HG03565 (cell line): ENCODE results near the gene REG1A.

Source experiments
- ATAC-seq: cut with Tn5 transposase; IDR thresholded peaks from one replicate; pipeline ENCODE4 v1.9.1; 2021; ENCODE audit warnings: mild to moderate bottlenecking, moderate library complexity; ENCODE audit not compliant: unreplicated experiment

Gene REG1A

GRCh38 chr2:79124907-79125720, 4.8 kb downstream of the REG1A start:
- ATAC-seq, result no peak

DNA sequence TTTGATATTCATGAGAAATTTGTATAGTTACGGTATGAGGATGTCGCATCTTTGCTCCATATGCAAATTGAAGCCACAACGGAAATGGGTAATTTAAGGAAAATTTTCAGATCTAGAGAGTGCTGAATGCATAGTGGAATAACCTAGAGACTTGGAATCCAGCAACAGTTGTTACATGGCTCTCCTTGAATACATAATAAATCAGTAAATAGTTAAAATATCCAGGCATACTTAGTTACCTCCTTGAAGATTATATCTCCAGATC, 5.4 kb downstream of the REG1A start:
- no peak for ATAC-seq

DNA sequence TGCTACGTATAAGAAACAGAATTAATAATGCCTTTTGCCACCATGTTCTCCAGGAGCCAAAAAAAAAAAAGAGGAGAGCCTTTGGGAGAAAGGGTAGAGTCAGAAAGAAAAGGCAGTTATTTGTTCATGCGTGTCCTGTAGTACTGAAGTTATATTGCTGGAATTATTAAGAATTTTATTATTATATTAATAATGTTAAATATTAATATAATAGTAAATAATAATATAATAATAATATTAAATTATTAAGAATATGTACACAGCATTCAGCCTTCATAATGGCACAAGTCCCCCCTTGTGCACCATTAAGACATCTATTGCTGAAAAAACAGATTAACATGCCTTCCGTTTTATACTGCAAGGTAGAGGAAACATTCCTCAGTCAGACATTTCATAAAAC, 8.1 kb downstream of the REG1A start:
- no peak for ATAC-seq

DNA sequence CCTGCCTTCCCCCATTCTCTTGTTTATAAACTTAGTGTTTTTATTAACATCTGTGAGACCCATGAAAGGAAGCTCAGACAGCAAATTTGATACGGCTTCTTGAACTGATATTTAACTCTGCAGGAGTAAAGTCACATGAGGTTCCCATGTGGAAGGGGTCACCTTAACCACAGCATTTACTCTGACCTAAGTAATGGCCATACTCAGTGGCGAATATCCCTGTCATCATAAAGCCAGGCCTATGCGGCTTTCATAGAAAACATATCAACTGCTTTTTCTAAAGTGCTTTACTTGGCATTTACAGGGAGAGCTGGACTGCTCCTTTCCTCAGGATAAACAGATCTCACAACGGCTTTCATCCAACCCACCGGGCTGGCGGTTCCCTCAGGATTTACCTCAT, 9.0 kb downstream of the REG1A start:
- no peak for ATAC-seq

DNA sequence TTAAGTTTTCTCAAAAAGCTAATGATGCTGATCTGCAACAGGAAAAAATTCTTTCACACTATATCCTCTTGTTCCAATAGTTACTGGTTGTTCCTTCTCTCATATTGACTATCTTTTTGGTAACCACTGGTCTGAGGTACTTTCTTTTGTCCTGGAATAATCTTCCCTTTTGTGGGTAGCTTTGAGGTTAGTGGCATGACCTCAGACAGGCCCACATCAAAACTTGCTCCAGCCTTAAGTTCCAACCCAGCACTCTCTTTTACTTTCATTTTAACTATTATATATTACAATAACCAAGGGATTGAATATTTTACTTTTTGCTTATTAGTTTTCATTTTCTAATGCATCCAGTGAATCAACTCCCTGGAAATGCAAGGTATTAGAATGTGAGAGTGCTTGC, 9.5 kb downstream of the REG1A start:
- ATAC-seq, result no peak

GRCh38 chr2:79131687-79132086, 11.4 kb downstream of the REG1A start:
- ATAC-seq, result no peak

- ATAC-seq, result no peak
Measured at GRCh38 chr2:79138385-79138784, 18.1 kb downstream of the REG1A start.

DNA sequence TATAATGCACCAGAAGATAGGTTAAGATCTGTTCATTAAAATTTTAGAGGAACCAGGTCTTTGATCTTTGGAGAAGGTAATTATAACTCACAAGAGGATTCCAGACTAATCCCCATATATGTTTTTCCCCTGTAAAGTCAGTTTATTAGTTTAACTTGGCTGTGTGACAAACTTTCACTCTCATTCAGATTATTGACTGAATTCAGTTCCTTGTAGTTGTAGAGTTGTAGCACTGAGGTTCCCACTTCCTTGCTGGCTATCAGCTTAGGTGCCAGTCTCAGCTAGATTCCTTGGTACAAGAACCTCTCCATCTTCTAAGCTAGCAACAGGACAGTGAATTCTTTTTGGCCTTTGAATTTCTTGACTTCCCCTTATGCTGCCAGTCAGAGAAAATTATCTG, 19.1 kb downstream of the REG1A start:
- ATAC-seq, result no peak

- no peak for ATAC-seq
Measured at GRCh38 chr2:79155826-79156476, 35.7 kb downstream of the REG1A start.

DNA sequence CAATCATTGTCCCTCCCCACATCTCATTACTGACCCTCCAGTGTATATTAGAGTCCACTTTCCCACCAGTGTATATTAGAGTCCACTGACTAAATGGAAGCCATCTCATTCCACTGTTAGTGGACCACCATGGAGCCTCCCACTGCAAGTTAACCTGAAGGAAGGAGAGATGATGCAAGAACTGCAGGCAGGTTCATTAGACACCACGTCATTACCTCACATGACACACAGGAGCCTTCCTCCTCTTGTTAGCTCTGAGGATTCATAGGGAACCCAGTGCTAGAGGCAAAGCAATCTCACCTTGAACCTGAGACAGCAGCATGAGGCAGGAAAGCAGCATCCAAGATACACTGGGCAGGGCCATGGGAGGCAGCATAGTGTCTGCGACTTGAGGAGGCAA, 38.7 kb downstream of the REG1A start:
- no peak for ATAC-seq

GRCh38 chr2:79159653-79160052, 39.4 kb downstream of the REG1A start, which contains the start of gene REG3A:
REG3A (minus strand) TSS chr2:79159753; CDS start chr2:79159405, 348 bp downstream.
- ATAC-seq, result no peak

DNA sequence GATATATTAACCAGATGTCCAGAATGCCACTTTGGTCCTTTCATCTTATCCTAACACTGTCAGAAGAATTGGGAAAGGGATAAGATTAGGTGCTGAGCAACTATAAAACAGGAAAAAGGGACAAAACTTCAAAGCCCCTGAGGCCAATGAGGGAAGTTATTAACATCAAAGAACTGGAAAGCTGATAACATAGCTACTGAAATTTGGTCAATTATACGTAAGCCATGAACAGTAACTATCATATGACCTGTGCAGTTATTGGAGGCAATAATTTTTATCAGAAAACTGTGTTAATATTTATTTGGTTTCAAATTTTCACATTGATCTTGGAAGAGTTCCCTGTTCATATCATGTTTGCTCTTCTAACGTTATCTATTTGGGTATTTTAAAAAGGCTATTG, 41.8 kb downstream of the REG1A start:
- ATAC-seq, result no peak

DNA sequence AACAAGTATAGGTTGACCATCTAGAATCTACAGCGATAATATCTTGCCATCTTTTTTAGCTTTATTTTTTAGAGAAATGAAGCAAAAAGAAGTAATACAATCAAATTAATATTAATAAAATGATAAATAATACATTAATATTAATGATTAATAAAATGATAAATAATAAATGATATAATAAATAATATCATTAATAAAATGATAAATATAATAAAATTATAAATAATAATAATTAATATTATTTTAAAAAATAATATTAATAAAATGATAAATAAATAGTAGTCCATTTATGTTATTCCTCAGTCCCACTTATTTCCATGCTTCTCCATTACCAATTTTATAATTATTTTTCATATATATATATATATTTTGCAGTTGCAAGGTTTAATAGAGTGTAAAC, 42.5 kb downstream of the REG1A start:
- no peak for ATAC-seq

GRCh38 chr2:79171348-79171958, 51.2 kb downstream of the REG1A start:
- ATAC-seq, result no peak
